Measurements from ENCODE around the gene DOK4. TPM values are rescaled to one million over a fixed set of nuclear protein-coding genes. Genes with fewer than 3 reads are reported as not detected.
A peak's percentile ranks its signal among the peaks of the same experiment; 100 is the strongest.

DOK4 gene
- total RNA-seq, 4 donors from 2014 or later, result 5.9 to 36.3 (median 12.9) TPM

- peak; percentile 46 for ATAC-seq (ENCODE audit: low FRiP score)
- DNase-seq (ENCODE audit: low spot score), result no peak
- TF ChIP-seq, protein P1, sequence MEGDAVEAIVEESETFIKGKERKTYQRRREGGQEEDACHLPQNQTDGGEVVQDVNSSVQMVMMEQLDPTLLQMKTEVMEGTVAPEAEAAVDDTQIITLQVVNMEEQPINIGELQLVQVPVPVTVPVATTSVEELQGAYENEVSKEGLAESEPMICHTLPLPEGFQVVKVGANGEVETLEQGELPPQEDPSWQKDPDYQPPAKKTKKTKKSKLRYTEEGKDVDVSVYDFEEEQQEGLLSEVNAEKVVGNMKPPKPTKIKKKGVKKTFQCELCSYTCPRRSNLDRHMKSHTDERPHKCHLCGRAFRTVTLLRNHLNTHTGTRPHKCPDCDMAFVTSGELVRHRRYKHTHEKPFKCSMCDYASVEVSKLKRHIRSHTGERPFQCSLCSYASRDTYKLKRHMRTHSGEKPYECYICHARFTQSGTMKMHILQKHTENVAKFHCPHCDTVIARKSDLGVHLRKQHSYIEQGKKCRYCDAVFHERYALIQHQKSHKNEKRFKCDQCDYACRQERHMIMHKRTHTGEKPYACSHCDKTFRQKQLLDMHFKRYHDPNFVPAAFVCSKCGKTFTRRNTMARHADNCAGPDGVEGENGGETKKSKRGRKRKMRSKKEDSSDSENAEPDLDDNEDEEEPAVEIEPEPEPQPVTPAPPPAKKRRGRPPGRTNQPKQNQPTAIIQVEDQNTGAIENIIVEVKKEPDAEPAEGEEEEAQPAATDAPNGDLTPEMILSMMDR (IDR thresholded peaks at IDR 0.05), result no peak
These were observed 23.3 kb downstream of the DOK4 start for GRCh38 chr16:57462978-57463362.

DNA sequence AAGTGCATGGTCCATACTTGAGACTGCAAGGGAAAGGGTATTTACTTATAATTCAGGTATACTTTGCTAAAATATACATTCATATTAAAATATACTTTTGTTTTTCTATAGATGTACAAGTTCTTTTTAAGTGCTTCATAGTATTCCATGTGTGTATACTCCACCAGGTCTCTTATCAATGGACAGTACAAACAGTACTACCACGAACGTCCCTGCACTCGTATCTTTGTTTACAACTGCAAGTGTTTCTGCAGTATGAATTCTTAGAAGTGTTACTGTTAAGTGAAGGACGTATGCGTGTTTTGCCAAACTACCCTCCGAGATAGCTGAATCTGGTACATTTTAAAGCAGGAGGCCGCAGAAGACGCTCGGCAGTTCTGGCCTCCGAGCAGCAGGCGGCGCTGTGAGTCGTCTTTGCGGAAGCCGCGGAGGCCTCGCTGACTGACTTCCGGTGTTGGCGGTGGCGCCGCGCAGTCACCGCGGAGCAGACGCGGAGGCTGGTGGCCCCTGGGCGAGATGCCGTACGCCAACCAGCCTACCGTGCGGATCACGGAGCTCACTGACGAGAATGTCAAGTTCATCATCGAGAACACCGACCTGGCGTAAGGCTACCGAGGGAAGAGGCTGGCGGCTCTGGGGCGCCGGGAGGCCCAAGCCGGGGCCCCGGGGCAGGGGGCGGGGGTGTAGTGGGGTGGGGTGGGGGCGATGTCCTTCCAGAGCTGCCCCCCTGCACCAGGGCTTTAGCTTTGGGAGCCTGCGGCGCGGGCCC is 23.9 kb downstream of the DOK4 start, which contains the start of gene POLR2C:
POLR2C (plus strand) TSS at position 471 of the 769 bp plus-strand sequence; CDS start at position 517, 46 bp downstream.
- ATAC-seq (ENCODE audit: low FRiP score) (peak; percentile 90), DNase-seq (ENCODE audit: low spot score) (peak; percentile 71)
- TF ChIP-seq, protein P1 (IDR thresholded peaks at IDR 0.05), result peak in 2 of 3 donors; percentile 28 to 75

DNA sequence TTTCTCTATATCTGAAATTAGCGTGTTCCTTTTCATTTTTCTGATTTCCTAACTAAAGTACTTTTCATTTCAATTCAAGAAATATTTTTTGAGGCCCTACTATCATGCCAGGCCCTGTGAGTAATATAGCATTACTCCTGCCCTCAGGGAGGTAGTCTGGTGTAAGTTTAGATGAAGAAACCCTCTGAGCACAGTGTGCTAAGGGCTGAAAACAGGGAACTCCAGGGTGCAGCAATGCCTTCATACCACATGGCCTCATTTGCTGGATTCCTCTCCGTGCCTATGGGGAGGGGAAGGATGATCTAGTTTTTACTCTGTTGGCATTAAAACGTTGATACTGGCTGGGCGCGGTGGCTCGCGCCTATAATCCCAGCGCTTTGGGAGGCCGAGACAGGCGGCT is 34.3 kb downstream of the DOK4 start:
- TF ChIP-seq, protein P1 (IDR thresholded peaks at IDR 0.05), result no peak
- ATAC-seq (ENCODE audit: low FRiP score) (no peak), DNase-seq (ENCODE audit: low spot score) (no peak)

- DNase-seq (ENCODE audit: low spot score), result peak; percentile 88
- peak; percentile 95 for ATAC-seq (ENCODE audit: low FRiP score)
- TF ChIP-seq, protein P1 (IDR thresholded peaks at IDR 0.05), result no peak
These were observed 38.9 kb downstream of the DOK4 start, which contains the start of the genes CIAPIN1 and COQ9 for GRCh38 chr16:57447186-57447962. Gene CIAPIN1, minus strand, starts transcription at chr16:57447385. Its CDS starts 6,457 bp downstream, at chr16:57440928. Gene COQ9, plus strand, starts transcription at chr16:57447479. Its CDS starts 27 bp downstream, at chr16:57447506.

DNA sequence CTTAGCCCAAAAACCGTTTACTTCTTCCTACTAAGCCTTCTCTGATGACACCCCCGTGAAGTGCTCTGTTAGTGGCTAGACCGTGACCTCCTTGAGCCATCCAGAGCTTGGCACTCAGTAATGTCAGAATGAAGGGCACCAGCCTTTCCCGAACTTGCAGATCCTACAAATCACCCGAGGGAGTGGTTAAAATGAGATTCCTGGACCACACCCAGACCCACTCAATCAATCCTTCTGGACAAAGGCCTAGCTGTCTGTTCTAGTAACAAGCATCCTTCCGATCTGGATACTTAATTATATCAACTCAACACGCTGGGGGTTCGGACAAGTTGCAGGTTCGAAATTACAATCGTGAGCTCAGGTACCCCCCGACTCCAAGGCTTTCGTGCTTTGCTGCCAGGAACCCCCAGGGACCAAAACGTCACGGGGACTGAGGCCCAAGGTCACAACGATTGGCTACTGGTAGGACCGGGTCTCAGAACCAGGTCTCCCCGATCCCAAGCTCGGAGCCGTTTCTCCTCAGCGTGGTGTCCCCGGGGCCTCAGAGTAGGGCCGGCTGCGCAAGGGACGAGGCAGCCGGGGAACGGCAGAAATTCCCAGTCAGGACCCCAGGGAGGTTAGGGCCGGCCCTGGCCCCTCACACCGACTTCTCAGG is 39.6 kb downstream of the DOK4 start:
- ATAC-seq (ENCODE audit: low FRiP score) (peak; percentile 21), DNase-seq (ENCODE audit: low spot score) (no peak)
- TF ChIP-seq, protein P1 (IDR thresholded peaks at IDR 0.05), result no peak

- DNase-seq (ENCODE audit: low spot score), result no peak
- TF ChIP-seq, protein P1 (IDR thresholded peaks at IDR 0.05), result no peak
- ATAC-seq (ENCODE audit: low FRiP score), result no peak
These were observed 40.8 kb downstream of the DOK4 start for GRCh38 chr16:57445510-57445909.
